DMS53 treated with DMSO at 0.1 percent for 48 hours (cell line): Measurements from ENCODE around the gene SST.

Experiments used
- DNase-seq: peaks from one replicate; lab custom pipeline; 2025; ENCODE audit not compliant: unreplicated experiment; lab: John Stamatoyannopoulos, UW

The SST gene

DNA sequence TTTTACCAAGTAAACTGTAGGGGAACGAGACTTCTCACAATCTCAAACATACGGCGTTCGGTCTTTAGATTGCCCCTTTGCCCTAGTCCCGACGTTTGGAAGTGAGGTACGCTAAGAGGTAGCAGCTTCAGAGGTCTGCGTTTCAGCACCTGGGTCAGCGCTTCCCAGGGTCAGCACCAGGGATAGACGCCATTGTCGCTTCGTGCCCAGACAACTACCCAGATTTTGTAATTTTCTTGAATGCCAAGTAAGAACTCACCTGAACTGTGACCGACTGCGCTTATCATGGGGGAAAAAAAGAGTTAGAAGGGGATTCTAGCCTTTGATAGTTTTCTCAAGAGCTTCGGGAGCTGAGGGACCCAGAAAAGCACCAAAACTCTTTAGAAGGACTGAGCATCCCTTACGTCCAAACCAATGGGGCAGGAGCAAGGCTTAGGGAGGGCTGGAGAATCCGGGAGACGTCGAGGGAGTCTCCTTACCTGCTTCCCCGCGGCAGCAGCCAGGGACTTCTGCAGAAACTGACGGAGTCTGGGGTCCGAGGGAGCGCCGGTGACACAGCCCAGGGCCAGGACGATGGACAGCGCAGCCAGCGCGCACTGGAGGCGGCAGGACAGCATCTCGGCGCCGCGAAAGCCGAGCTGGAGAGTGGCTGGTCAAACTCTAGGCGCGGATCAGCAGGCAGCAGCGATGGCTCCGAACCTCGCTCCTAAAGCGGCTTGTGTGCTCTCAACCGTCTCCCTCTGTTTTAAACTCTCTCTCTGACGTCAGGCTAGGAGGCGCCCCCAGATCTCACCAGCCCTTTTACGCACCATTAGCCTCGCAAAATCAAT, at the start of gene SST:
TSS of gene SST (minus strand) at position 720 of the 830 bp plus-strand sequence. CDS start at position 617, 103 bp downstream.
- DNase-seq, result peak; percentile 26

DNA sequence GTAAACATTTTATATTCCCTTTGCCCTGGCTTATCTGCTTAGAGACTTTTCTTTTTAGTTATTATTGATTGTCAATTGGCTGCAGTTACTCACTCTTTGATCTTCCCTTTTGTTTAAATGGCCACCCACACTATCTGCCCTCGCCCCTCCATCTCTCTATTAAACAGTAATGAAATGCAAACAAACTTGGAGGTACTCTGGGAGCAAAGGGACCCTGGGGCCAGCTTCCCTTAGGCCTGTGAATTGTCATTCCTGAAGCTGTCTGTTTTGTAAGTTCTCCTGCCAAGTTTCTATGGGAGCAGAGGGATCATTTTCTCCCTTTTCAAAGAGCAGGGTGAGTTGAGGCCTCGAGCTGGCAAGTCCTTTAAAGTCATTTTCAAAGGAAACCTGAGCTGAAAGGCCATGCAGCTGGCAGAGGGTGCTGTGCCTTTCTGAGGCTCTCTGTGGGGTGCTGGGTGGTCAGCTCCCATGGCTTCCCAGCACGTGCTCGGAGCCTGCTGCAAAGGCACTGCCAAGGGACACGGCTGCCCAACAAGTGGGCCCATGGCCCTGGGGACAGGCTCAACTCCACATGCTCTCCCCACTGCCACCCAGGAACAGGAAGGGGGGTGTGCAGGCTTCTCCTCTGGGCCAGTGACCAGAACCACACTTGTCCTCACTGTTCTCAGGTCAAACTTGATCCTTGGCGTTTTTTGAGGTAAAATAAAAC, 49.6 kb upstream of the SST start:
- DNase-seq, result no peak

DNA sequence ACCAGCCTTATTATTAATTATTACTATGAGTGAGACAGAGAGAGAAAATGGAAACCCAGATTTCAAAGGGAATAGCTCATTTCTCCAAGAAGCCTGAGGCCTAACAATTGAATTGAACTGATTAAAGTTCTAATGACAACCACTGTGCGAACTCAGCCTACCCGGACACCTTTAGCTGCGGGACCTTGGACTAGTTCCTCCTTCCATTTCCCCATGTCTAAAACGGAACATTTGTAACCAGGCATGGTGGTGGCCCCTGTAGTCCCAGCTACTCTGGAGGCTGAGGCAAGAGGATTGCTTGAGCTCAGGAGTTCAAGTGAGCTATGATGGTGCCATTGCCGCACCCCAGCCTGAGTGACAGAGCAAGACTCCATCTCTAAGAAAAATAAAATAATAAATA, 48.6 kb upstream of the SST start:
- no peak for DNase-seq

DNA sequence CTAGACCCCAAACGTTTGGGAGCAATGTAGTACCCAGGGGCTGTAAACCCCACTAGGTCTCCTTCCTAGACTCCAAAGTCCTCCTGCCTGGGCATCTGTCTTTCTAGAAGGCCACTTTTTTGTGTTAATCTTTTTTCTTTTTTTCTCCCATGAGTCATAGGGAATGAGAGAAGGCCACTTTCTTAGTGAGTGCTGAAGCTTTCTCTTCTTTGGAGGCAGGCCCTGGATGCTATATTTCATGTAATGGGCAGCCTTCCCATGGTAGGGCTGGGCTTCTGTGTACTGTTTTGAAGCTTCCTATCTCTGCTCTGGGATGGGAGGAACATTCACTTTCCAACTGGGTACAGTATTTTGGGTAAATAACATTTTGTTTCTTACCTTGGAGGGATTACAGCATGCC, 47.4 kb upstream of the SST start:
- DNase-seq, result no peak

DNA sequence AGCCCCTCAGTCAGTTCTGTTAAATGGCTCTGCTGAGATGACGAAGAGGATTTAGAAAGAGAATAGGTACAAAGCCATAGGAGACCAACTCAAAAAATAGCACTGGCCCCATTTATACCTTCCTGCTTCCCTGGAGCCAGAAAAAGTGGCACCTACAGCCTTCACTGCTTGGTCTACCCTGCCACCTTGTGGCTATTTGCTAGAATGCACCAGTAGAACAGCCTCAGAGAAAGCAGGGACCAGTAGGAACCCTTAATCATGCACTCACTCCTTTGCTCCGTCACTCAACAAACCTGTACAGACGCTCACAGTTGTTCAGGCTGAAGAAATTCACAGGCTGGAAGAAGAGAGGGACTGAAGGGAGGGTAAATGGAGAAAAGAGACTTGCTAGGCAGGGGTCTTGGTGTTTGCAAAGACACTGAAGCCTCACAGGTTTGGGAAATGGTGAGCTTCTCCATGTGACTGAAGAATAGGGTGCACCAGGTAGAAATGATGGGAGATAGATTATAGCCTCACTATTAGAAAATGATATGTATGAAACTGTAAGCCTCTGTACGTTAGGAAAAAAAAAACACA, 44.3 kb upstream of the SST start:
- DNase-seq, result peak; percentile 46

DNA sequence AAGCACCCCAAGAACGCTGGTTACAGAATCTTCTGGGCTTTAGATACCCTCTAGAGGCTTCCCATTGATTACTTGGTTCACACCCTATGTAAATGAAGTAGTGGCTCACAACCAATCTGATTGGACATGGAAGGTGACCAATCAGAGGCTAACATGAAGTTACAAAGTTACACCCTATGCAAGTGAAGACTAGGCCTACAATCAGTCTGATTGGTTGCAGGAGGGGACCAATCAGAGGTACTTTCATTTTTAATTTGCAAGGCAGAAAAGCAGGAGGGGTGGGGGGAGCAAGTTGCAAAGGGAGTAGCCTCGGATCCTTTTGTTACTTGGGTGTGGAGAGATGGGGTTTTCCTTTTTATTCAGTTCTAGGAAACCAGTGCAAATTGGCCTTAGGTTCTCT, 43.3 kb upstream of the SST start:
- no peak for DNase-seq

DNA sequence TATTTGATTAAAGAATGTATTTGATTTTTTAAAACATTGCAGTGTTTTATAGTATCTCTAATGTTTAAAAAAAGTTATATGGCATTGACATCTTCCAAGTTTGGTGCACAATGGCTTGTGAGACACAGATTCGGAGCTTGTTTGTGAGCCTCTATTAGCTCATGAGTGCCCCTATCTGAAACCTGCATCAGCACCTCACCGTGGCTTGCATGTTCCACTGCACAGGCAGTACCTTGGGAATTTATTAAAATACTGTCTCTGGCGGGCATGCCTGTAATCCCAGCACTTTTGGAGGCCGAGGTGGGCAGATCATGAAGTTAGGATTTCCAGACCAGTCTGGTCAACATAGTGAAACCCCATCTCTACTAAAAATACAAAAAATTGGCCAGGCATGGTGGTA, 39.0 kb upstream of the SST start:
- no peak for DNase-seq

DNA sequence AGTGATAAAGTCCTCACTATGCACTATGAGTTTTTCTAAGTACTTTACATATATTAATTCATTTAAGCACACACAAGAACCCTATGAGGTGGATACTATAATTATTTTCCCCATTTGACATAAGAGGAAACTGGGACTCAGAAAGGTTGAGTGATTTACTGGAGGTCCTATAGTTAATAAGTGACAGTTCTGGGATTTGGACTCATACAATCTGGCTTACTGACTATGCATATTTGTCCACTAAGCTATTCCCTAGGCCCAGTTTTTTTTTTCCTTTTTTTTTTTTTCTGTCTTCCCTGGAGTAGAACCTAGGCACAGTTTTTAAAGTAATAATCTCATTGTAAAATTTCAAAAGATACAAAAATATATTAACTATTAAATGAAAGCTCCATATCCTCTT, 38.5 kb upstream of the SST start:
- no peak for DNase-seq

DNA sequence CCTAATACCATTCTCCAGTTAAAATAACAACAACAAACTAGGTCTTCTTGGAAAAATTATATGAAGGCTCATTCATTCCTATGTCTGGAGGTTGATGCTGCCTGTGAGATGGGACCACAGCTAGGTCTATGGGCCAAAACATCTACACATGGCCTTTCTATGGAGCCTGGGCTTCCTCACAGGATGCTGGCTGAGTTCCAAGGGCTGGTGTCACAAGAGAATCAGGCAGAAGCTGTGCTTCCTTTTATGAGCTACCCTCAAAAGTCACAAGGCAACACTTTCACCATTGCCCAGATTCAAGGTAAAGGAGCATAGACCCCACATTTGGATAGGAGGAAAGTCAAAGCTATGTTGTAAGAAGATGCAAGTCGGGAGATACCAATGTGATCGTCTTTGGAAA, 36.8 kb upstream of the SST start:
- no peak for DNase-seq

DNA sequence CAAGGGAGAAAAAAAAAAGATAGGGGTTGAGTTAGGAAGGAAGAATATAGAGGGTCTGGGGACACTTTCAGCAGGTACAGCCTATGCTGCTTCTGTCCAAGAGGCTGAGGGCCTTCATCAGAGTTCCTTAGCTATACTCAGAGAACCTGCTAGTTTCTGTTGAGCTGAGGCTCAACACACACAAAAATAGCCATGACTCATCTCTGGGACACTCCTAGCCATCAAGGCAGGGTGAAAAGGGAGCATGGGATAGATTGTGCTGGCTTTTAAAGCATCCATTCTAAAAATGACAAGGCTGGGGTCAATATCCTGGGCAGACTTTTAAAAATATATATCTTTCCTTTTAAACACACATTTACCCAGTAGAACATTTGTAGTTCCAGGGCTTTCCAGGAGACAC, 35.0 kb upstream of the SST start:
- DNase-seq, result no peak

DNA sequence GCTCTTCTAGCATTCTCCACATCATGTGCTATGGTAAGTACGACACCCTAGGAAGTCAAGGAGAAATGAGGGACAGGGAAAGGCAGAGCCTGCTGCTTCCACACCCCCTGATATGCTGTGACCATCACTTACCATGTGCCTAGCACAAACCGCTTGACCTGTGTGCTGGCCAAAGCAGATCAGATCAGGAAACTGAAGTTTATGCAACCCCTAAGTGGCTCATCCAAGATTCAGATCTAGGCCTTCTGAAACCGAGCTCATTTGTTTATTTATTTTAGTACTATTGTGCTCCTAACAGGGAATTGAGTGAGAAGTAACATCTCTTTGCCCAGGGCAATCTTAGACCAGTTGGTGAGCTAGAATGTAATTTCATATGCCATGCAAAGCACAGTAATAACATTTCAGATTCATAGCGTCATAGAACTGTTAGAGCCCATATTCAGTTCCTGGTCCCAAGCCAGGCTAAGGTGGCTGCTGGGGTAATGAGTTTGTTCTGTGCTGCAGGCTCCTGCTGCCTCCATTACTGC, 32.4 kb upstream of the SST start, which contains the start of gene RTP2:
TSS of gene RTP2 (minus strand) at position 51 of the 527 bp plus-strand sequence. CDS start 429 bp downstream, outside the sequence.
- no peak for DNase-seq

DNA sequence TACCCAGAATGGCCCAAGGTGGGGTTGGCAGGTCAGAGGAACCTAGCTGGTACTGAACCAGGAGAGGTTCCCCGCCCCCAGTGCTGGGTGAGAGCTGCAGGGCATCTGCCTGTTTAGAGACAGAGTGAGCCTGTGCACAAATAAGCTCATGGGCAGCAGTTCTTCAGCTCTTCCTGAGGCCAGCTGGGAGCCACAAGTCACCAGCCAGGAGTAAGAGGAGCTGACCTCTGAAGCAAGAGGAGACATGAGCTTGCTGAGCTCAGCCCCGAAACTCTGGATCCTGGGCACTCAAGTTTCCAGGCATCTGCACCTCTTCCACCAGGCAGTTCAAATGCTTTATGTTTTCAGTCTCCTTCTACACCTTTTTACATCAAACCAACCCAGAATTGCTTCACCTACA, 30.1 kb upstream of the SST start:
- no peak for DNase-seq

DNA sequence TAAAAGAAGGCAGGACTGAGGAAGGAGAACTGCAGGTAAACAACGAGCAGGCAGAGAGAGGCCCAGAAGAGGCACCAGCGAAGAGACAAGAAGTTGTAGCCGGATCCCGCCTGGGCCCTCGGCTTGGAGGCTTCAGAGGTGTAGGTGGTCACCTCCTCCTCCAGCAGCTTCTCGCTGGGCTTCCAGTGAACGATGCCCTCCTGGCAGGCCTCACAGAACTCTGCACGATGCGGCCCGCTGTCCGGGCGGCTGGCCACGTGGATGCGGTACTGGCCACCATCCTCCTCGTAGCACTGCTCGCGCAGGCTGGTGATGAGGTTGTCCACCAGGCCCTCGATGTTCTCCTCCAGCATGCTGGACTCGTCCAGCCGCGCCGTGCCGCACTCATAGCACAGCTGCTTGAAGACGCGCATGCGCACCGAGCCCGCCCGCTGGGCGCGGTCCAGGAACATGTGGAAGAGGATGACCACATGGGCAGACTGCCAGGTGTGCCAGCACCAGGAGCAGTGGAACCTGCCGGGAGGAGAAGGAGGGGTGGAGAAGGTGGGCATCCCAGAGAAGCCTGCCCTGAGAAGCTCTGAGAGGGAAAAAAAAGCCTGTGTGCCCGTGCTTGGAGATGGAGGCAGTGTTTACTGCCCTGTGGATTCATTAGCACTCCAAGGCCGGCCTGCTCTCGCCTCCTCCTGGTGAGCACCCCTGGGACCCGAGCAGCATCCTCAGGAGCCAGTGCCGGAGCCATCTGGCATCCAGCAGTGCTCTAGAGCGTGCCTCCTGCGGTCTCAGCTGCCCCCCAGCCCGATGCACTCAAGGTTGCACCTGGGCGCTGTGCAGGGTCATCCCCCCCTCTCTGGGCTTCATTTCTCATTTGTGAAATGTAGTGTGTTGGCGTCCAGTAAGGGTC, 28.6 kb upstream of the SST start:
- DNase-seq, result peak; percentile 33

DNA sequence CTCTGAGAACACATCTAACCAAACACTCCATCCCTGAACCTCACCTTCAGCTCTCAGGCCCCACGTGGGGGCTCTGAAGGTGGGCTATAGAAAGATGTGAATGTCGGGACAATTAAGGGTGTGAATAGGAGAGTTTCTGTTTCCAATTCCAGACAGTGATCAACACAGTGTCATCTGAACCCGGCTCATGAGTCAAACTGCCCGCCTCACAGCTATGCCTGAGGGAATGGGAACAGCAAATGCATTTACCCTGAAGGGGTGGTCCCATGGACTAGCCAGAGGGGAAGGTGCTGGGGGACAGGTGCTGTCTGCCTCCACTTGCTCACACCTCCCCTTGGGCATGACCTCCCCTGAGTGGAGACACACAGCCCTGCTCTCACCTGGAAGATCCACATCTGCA, 25.8 kb upstream of the SST start:
- no peak for DNase-seq

DNA sequence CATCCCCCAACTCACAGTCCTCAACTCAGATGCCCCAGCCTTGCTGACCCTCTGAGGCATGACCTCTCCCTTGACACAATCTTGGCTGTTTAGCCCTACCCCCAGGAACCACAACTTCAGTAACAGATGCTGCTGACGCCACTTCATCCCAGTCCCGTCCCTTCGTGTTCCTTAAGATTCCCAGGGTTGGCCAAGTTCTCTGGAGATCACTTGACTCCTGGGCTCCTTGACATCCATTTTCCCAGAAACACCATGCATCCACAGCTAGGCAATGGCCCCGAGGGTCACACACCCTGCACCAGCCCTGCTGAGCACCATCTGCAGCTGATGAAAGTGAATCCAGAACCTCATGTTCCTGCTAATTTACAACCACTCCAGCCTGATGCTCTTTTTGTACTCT, 25.3 kb upstream of the SST start:
- DNase-seq, result no peak

DNA sequence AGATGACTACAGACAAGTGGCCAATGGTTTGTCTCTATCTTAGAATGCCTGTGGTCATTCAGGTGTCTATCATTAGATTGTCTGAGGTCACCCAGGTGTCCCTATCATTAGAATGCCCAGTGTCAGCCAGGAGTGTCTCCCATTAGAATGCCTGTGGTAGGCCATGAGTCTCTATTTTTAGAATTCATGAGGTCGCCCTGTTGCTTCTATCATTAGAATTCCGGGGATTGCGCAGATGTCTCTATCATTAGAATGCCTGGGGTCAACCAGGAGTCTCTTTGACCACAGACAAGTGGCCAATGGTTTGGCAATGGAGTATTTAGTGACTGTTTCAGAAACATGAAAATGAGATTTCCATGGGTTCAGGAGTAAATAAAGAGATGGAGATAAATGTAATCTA, 24.6 kb upstream of the SST start:
- DNase-seq, result no peak

DNA sequence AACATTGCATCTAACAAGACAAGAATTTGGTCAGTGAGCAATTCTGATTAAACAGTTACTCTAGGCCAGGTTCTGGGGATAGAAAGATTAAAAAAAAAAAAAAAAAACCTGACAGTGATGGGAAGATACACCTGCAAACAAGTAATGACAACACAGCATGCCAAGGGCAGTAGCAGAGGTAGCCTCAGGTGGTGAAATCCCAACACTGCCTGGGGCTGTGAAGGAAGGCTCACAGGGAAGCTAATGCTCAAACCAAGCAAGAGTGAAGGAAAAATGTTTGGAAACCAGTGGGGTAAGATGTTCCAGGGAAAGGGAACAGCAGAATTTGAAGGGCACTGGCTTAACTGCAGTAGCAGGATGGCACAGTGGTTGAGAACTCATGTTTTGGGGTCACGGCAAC, 23.2 kb upstream of the SST start:
- no peak for DNase-seq

DNA sequence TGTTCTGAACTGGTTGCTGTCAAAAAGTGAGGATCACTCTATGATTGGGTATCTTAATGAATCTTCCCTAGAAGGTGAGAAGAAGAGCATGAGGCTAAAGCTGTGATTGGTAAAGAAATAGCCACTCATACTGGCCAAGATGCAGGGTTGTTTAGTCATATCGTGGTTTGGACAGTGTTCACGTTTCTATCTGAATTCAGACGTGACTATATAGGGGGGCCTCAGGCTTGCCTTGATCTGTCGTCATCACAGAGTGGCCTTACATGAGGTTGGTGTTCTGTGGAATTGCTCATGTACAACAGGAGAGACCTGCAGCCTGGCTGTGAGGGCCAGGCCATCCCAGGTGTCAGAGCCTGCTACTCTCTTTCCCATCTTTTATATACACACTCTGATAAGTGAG, 19.8 kb upstream of the SST start:
- DNase-seq, result no peak

DNA sequence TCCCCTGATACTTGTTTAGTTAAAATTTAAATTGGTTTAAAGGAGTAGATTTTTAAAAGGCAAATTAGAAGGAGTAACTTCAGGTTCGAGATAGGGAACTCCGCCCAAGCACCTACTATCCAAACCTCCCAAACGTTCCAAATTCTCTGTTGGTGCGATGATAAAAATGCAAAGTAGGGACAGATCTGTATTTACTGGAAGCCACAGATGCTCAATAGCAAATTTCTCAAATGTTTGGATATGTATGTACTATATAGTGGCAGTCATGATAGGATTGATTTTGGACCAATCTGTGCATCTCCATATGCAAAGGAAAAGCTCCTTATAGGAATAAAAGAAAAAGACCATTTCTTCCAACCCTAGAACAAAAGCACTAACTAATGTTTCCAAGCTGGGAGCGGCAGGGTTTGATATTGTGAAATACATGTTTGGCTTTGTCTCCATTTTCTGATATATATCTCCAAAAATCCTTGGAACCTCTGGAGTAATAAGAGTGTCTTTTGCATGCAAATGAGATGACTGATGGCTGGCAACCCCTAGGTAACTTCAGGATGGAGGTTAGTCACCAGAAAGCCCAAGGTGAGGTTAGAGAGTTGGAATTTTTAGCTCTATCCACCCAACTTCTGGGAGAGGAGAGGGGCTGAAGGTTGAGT, 16.6 kb upstream of the SST start:
- no peak for DNase-seq

DNA sequence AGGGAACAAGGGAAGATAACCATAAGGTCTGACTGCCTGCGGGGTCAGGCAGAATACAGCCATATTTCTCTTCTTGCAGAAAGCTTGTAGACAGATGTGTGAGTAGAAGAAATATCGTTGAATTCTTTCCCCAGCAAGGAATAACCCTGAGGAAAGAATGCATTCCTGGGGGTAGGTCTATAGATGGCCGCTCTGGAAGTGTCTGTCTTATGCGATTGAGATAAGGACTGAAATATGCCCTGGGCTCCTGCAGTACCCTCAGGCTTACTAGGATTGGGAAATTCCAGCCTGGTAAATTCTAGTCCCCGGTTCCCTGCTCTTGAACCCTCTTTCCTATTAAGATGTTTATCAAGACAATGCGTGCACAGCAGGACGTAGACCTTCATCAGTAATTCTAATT, 15.8 kb upstream of the SST start:
- no peak for DNase-seq
